Upper lobe of left lung (tissue), 4 donors: ENCODE data around the gene MCM3AP.

Experiments
- EP300 ChIP-seq, 4 donors: sonication (generic); formaldehyde crosslinking; IDR thresholded peaks; one replicate each; pipeline ENCODE4 v1.5.1; 2017; ENCODE audit warnings: antibody characterized with exemption in 4 of 4, control low read depth in 2 of 4
- POLR2A ChIP-seq, 4 donors: fragments of 450-650 bp; IDR thresholded peaks; one replicate each; pipeline ENCODE4 v1.5.1; 2016 to 2017; ENCODE audit warnings: antibody characterized with exemption in 4 of 4, mild to moderate bottlenecking in 2 of 4
- POLR2AphosphoS5 ChIP-seq, 2 donors: sonication (generic); formaldehyde crosslinking; IDR thresholded peaks; one replicate each; pipeline ENCODE4 v1.5.1; 2017; ENCODE audit warnings: antibody characterized with exemption in 2 of 2
- TF ChIP-seq, protein P1 (sequence below), 6 experiments: fragments of 450-650 bp in 4 of 6; fragments of 200-600 bp in 2 of 6; sonication (generic) in 2 of 6; IDR thresholded peaks; one replicate each; pipeline ENCODE4 v1.5.1; 2016 to 2019; ENCODE audit warnings: antibody characterized with exemption in 6 of 6

DNA sequence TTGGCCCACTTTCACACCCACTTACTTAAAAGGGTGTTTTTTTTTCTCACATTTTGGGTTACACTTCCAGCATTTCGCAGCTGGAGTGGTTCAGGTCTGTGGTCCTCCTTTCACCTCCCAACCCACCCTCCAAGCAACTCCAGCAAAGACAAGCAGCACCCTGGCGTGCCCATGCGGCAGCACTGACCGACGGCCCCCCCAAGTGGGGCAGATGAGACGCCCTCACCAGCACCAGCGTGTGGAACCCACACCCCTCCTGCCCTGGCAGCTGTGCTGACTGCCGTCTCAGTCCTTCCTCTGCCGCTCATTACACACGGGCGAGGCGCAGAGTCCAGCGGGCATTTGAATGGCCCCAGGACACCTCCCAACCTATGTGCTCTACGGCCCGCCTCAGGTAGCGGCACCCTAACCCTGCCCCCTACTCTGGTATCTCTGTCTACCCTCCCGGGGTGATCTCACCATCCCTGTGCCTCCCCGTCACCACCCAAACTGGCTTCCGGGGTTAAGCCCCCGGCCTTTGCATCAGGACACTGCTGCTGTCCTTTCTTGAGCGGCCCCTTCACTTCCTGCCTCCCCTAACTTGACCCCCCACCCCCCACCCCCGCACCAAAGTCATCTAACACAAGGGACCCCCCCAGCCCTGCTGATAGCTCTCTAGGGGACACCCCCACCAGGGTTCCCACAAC is 67.8 kb downstream of the MCM3AP start:
- TF ChIP-seq POLR2AphosphoS5 (IDR thresholded peaks at IDR 0.05) (no peak), POLR2A (IDR thresholded peaks at IDR 0.05) (no peak), EP300 (IDR thresholded peaks at IDR 0.05) (no peak)
- TF ChIP-seq, protein P1, sequence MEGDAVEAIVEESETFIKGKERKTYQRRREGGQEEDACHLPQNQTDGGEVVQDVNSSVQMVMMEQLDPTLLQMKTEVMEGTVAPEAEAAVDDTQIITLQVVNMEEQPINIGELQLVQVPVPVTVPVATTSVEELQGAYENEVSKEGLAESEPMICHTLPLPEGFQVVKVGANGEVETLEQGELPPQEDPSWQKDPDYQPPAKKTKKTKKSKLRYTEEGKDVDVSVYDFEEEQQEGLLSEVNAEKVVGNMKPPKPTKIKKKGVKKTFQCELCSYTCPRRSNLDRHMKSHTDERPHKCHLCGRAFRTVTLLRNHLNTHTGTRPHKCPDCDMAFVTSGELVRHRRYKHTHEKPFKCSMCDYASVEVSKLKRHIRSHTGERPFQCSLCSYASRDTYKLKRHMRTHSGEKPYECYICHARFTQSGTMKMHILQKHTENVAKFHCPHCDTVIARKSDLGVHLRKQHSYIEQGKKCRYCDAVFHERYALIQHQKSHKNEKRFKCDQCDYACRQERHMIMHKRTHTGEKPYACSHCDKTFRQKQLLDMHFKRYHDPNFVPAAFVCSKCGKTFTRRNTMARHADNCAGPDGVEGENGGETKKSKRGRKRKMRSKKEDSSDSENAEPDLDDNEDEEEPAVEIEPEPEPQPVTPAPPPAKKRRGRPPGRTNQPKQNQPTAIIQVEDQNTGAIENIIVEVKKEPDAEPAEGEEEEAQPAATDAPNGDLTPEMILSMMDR (IDR thresholded peaks at IDR 0.05) = no peak
